Measurements from ENCODE around the gene OTOA.
"Not testable (repeated sequence)": the region's sequence is repeated elsewhere in the genome, so short reads cannot be mapped to it uniquely, and the experiment has no call there.

Gene OTOA

GRCh38 chr16:21641916-21642315 lies 21.9 kb upstream of the OTOA start:
- DNase-seq (ENCODE audit: low read depth), result no peak

GRCh38 chr16:21642861-21643260 lies 20.9 kb upstream of the OTOA start:
- no peak for DNase-seq (ENCODE audit: low read depth)

GRCh38 chr16:21643785-21644184 lies 20.0 kb upstream of the OTOA start:
- no peak for DNase-seq (ENCODE audit: low read depth)

DNA sequence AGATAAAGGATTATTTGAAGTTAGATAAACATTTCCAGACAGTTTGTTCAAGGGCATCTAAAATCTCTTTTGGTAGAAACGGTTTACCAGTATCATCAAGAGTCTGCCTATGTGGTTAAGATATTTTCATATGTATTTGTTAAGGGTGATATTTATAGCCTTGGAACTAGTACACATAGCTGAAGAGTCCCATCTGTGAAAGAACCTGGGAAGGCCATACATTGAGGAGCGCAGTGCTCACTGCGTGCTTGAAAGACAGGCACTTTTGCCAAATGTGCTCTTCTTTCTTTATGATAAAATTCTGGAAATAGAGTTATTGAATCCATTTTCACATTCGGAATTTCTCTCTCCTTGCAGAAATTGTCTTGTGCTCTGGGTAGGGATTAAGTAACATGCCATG lies 19.1 kb upstream of the OTOA start:
- DNase-seq (ENCODE audit: low read depth), result no peak

GRCh38 chr16:21645261-21645721 lies 18.5 kb upstream of the OTOA start:
- no peak for DNase-seq (ENCODE audit: low read depth)

DNA sequence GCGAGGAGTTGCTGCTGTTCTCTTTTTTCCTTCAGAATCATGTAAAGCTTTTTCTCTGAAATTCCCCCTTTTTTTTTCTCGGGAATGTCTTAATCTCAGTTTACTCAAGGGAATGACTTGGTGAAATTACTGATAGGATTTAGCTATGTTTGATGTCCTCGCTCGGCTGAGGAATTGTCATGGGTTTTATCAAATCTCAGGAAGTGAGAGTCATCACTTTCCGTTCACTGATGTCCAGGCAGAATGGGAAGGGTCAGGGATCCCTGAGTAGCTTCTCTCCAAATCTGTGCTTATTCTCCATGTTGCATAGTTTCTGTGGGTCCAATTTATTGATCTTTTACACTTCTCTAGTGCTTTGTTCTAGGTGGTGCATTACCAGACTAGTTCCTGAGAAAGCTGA lies 17.7 kb upstream of the OTOA start:
- no peak for DNase-seq (ENCODE audit: low read depth)

DNA sequence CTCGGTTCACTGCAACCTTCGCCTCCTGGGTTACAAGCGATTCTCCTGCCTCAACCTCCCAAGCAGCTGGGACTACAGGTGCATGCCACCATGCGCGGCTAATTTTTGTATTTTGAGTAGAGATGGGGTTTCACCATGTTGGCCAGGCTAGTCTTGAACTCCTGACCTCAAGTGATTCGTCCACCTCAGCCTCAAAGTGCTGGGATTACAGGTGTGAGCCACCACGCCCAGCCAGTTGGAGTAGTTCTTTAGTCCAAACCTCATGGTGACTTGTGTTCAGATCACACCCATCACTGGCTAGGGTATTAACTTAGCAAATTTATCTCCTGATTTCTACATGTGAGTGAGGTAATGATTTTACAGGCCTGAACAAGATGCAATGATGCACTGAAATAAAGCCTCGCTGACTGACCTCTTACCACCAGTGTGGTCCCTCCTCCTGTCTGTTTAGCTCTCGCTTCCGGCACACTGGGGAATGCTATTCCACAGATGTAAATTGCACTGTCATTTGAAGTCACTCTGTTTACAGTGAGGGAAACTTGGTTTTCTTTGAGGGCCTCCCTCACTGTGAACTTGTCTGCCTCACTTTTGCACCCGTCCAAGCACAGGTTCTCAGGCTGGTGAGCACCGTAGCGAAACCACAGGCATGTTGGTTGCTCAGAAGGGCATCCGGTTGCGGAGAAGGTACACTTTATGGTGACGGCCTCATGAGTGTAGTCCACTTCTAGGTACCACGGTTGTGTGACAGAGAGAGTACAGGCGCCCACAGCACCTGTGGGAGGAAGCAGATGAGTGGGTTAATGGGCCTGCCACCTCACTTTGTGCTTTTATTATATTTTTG lies 16.8 kb upstream of the OTOA start:
- DNase-seq (ENCODE audit: low read depth), result peak; percentile 64

DNA sequence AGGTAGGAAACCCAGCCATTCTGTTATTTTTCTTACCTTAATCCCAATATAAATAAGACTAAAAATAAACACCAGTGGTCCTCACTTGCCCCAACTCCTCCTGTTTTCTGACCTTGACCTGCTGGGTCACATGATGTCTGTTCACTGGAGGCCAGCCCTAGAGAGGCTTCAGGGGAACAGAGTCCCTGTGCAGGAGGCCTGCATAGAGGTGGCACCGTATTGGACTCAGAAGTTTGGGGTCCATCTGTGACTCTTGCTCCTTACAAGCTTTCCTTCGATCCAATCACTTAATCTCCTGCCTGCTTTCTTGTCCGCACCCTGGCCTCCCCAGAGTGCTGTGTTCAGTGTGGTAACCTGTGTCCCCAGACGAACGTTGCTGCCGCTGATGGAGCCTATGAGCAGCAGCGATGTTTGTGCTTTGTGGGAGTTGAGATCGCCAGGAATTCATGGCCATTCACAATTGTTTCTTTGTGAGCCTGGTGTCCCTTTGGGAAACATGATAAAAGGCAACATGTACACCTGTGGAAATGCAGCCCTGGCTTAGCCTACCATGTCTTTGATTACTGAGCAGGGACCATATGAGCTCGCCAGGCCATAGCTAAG lies 16.1 kb upstream of the OTOA start:
- no peak for DNase-seq (ENCODE audit: low read depth)

DNA sequence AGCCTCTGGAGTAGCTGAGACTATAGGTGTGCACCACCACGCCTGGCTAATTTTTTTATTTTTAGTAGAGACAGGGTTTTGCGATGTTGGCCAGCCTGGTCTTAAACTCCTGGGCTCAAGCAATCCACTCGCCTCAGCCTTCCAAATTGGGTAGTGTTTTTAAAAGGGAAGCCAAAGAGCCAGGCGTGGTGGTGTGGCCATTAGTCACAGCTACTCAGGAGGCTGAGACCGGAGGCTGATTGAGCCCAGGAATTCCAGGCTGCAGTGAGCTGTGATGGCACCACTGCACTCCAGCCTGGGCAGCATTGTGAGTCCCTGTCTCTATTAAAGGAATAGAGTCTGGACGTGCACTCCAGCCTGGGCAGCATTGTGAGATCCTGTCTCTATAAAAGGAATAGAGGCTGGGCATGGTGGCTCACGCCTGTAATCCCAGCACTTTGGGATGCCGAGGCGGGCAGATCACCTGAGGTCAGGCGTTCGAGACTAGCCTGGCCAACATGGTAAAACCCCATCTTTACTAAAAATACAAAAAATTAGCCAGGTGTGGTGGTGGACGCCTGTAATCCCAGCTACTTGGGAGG lies 13.9 kb upstream of the OTOA start:
- DNase-seq (ENCODE audit: low read depth), result not testable (repeated sequence)

- no peak for DNase-seq (ENCODE audit: low read depth)
Measured at GRCh38 chr16:21650521-21650920, 13.2 kb upstream of the OTOA start.

GRCh38 chr16:21651515-21651914 lies 12.3 kb upstream of the OTOA start:
- DNase-seq (ENCODE audit: low read depth), result no peak

- DNase-seq (ENCODE audit: low read depth), result no peak
Measured at GRCh38 chr16:21652453-21652852, 11.3 kb upstream of the OTOA start, which contains the start of gene IGSF6. TSS of gene IGSF6 (minus strand) at chr16:21652608. CDS start at chr16:21652598, 10 bp downstream.

DNA sequence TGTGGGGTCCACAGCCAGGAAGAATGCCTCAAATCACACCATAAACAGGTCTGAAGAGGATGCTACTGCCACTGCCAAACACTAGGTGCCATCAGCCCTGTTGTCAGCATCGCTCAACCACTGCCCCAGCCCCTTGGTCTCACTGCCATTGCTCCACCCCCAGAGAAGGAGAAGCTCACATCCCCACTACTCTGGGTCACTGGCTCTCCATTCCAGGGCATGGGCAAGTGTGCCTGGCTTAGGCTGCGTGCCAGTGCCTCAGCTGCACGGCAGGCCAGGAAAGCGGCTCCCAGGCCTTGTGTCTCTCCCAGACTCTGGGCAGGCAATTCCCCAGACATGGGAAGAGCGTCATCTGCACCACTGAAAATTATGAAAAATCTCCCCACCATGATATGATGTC lies 10.2 kb upstream of the OTOA start:
- DNase-seq (ENCODE audit: low read depth), result no peak

DNA sequence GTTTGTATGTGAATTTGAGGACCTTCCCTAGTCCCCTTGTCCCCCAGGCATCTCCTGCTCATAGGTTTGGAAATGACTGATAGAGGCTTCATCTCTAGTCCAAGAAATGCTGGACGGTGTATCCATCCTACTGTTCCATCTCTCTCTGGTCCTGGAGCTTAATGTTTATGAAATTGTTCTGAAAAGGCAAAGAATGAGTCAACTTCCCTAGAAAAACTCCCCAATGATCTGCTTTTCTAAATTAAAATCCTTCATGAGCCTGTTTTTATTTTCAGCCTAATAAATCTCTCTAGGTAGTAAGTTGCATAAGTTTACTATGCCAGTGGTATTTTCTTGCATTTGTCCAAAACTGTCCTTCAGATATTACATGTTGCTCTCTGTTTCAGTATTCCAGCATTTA lies 9.3 kb upstream of the OTOA start:
- no peak for DNase-seq (ENCODE audit: low read depth)

GRCh38 chr16:21654881-21655280 lies 8.9 kb upstream of the OTOA start:
- DNase-seq (ENCODE audit: low read depth), result no peak

DNA sequence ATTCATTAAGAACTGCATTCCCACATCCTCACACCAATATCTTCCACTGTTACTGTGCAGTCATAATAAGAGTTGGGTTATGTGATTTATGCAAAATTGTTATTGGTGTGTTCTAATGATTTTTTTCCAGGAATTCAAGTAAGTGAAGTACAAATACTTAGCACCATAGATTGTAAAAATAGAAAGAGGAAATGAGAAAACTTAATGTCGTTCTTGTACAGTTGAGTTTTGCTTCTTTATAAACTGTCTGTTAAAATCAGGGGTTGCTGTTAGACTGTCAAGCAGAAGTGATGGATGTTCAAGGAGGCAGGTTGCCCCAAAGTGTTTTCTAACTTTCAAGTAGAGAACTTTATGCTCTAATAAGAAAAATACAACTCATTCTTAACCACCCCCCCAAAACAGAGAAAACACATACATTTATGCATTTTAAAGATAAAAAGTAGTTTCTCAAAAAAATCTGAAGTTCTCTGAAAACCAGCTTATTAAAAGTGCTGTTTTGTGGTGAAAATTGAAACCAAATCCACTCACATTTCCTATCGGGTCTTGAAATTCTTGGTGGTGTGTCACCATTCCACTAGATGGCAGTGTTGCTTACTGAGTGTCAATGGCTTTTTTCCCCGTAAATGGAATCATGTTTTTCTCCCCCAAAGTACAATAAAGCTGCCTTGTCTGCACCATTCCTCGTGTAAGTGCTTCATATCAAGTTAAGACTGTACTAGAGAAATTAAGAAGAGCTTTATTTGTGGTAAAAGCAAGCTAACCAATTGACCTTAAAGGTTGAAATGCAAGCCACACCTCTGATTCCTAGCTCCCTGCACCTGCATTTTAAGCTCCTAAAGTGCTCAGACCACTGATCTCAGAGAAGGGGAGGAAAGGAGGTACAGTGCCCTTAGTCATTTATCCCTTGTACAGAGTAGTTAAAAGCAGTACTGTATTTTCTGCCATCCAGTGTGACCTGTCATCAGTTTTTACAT lies 6.7 kb upstream of the OTOA start:
- peak; percentile 11 for DNase-seq (ENCODE audit: low read depth)

GRCh38 chr16:21659124-21659523 lies 4.6 kb upstream of the OTOA start:
- DNase-seq (ENCODE audit: low read depth), result no peak

- DNase-seq (ENCODE audit: low read depth), result no peak
Measured at GRCh38 chr16:21664801-21665492, 1.2 kb downstream of the OTOA start.

DNA sequence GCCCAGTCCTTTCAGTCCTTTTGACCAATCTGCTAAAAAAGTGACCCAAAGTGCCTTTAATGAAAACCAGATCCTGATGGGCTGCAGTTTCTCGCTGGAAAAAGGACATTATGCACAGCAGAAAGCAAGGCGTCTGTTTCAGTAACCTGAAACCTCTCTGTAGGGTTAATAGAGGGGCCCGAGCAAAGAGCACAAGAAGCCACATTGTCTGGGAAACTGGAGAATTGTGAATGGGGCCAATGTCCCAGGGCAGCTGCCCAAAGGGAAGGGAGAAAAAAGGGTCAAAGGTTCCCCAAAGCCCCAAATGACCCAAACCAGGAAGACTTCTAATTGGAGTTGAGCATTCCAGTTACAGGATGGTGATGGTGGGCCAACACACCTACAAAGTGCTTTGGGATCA lies 3.0 kb downstream of the OTOA start:
- DNase-seq (ENCODE audit: low read depth), result no peak

GRCh38 chr16:21667575-21667974 lies 3.8 kb downstream of the OTOA start:
- DNase-seq (ENCODE audit: low read depth), result no peak

- no peak for DNase-seq (ENCODE audit: low read depth)
Measured at GRCh38 chr16:21673469-21673868, 9.7 kb downstream of the OTOA start.

Data from T-helper 22 cell (primary cell).